GM12874 (cell line): ENCODE measurements around the gene MGST2.

ENCODE experiments used
- CTCF ChIP-seq: IDR thresholded peaks from 2 replicates; pipeline ENCODE4 v1.5.1; 2011; ENCODE audit warnings: low read depth, mild to moderate bottlenecking, control low read depth, low read length, moderate library complexity; ENCODE audit not compliant: insufficient read depth

MGST2 gene

GRCh38 chr4:139745111-139745639 lies 79.6 kb downstream of the MGST2 start:
- TF ChIP-seq CTCF: no peak

DNA sequence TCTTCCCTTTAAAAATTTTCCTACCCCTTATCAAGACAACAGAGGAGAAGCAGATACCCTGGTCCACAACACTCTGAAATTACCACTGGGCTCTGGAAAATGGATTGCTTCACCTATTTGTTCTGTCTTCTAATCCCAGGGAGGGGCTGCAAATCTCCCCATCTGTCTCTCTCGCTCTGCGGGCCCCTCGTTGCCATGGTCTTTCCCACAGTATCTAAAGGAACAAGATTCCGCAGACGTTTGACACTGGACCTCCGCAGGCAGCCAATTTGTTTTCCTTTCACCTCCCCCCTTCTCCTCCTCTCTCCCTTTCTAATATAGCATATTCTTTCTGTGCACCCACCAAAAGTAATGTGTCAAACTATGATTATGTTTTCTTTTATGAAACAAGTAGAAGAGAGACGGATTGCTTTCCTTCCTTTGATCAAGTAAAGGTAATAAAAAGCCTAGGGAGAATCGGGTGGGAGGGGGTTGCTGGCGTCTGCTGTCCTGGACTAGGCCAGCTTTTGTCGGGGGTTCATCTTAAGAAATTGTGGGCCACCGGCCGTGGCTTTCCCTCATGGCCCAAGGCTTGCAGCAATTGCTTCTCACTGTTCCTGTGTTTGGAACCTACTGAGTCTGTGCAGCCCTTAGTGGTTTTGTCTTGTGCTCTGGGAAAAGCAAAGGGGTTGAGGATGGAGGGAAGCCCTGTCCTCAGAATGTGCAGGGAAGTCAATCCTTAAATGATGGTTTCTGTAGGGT lies 81.0 kb downstream of the MGST2 start:
- TF ChIP-seq CTCF: no peak

GRCh38 chr4:139749338-139749737 lies 83.7 kb downstream of the MGST2 start:
- TF ChIP-seq CTCF: no peak

GRCh38 chr4:139749835-139750498 lies 84.3 kb downstream of the MGST2 start:
- no peak for TF ChIP-seq CTCF

- no peak for TF ChIP-seq CTCF
Observed at GRCh38 chr4:139753686-139754085, 88.1 kb downstream of the MGST2 start.
